HG03039 (cell line): ENCODE data around the gene FPR2.
"Not testable (repeated sequence)": the region's sequence is repeated elsewhere in the genome, so short reads cannot be mapped to it uniquely, and the experiment has no call there.

Experiments used
- ATAC-seq: cut with Tn5 transposase; IDR thresholded peaks from one replicate; pipeline ENCODE4 v1.9.1; 2021; ENCODE audit warnings: mild to moderate bottlenecking, moderate library complexity; ENCODE audit not compliant: unreplicated experiment

The FPR2 gene

DNA sequence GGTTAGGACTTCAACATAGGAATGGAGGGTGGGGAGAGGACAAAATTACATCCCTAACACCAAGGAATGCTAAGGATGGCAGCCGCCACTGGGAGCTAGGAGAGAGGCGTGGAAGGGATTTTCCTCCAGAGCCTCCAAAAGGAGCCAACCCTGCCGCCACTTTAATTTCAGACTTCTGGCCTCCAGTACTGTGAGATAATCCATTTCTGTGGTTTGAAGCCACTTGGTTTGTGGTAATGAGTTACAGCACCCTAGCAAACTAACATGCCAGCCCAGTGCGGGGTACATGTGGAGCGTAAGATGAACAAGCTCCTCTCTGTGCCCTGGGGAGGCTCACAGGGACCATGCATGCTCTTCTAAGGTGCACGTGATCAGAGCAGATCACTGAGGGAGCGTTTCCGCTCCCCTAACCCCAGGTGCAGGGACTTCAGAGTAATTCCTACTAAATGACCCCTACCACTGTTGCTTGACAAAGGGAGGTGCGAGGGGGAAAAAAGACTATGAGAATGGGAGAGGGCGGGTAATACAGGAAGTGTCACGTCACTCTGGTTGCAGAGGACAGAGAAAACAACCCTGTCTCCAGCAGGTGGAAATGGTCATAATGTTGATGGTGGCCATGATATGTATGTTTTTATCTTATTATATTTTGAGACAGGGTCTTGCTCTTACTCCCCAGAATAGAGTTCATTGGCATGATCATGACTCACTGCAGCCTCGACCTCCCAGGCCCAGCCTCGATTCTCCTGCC, 21.3 kb upstream of the FPR2 start:
- ATAC-seq, result no peak

DNA sequence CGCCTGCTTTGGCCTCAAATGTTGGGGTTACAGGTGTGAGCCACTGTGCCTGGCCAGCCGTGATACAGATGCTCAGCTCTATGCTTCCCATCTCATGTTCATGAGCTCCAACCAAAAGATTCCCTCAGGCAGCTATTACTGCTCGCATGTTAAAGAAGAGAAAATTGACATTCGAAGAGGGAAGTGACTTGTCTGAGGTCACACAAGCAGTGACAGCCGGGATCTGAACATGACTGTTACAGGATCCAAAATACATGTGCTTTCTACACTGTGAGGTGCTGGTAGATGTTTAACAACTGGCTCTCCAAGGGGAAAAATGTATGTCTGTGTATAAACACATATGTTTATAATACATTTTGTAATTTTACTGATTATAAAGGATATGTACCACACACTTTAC, 20.6 kb upstream of the FPR2 start:
- ATAC-seq, result no peak

- ATAC-seq, result no peak
These were observed 18.2 kb upstream of the FPR2 start for GRCh38 chr19:51742789-51743188.

GRCh38 chr19:51743405-51743804, 17.6 kb upstream of the FPR2 start:
- ATAC-seq, result no peak

GRCh38 chr19:51746731-51747130, 14.2 kb upstream of the FPR2 start:
- no peak for ATAC-seq

DNA sequence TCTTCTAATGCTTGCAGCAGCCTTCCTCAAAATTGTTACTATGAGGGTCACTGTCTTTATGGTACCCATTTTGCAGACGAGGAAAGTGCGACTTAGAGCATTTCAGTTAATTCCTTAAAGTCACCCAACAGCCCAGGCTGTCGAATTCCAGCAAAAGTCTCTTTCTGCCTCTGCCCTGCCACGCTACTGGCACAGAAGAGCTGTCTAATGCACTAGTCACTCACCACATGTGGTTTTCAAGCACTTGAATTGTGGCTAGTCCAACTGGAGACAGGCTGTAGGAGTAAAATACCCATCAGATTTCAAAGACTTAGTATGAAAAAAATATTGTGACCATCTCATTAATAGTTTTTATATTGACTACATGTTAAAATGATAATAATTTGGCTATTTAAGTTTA, 11.0 kb upstream of the FPR2 start:
- no peak for ATAC-seq

GRCh38 chr19:51750400-51751094, 10.4 kb upstream of the FPR2 start:
- no peak for ATAC-seq

- ATAC-seq, result no peak
These were observed 9.3 kb upstream of the FPR2 start, which contains the start of gene FPR1 for GRCh38 chr19:51751655-51752054. TSS of gene FPR1 (minus strand) at chr19:51751878. CDS start at chr19:51746994, 4,884 bp downstream.

DNA sequence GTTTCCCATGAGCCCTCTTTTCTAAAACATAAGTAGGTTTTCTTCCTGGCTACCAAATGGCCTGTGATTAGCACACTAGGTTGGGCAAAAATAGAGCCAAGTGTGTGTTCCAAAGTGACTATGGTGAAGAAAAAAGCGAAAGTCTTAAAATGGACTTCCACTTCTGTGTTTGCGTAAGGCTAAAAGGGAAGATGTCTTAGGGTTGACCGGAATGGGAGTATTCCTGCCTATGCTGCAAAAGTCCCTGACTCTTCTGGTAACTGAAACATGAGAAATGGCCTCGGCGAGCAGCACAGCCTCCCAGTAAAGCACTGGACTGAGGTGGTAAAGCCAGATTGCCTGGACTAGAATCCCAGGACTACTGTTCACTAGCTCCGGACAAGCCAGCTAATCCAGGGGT, 6.9 kb upstream of the FPR2 start:
- no peak for ATAC-seq

GRCh38 chr19:51754770-51755169, 6.2 kb upstream of the FPR2 start:
- no peak for ATAC-seq

GRCh38 chr19:51755571-51755970, 5.4 kb upstream of the FPR2 start:
- no peak for ATAC-seq

DNA sequence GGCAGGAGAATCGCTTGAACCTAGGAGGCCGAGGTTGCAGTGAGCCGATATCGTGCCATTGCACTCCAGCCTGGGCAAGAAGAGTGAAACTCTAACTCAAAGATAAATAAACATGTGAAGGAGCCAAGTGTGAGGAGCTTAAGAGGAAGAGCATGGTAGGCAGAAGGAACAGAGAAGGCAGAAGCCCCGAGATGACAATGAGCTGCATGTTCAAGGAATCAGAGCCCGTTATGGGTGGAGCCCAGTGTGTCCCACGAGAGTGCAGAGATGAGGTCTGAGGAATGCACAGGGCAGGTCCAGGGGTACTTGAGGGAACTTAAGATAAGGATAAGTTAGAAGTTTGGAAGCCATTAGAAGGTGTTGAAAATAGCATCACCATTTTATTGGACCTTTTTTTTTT, 716 bp downstream of the FPR2 start:
- ATAC-seq, result no peak

- ATAC-seq, result no peak
These were observed 4.1 kb downstream of the FPR2 start for GRCh38 chr19:51765086-51765485.

GRCh38 chr19:51766461-51766860, 5.5 kb downstream of the FPR2 start:
- no peak for ATAC-seq

DNA sequence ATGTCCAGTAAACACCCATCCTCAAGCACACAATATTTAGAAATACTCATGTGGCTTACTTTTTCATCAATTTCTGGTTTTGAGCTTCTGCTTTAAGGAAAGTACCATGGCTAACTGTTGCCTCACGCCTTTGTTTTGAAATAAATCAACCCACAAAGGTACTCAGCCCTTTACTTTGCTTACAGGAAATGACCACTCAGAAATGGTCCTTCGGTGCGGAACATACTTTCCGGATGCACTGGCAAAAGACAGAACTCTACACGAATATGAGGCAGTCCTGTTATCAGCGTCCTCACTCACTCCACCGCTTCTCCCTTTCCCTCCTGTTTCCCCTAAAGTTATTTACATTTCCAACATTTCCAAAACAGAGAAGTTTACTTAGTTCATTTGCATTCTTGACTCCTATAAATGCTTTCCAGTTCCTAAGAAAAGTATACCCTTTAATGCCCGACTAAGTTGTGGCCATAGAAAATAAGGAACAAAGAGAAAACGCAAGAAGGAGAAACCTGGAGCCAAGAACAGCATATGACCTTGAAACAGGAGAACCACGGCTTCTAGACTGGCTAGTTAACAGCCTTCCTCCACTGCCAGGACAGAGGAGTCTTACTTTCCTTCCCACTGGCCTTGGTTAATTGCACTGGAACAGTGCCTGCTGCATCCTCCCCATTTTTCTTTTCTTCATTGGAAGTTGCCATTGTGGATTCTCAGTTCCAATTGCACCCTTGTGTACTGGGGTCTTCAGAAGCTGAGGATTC, 10.6 kb downstream of the FPR2 start:
- ATAC-seq, result no peak

GRCh38 chr19:51772977-51773376, 12.0 kb downstream of the FPR2 start:
- ATAC-seq, result no peak

GRCh38 chr19:51776561-51776960, 15.6 kb downstream of the FPR2 start:
- not testable (repeated sequence) for ATAC-seq

DNA sequence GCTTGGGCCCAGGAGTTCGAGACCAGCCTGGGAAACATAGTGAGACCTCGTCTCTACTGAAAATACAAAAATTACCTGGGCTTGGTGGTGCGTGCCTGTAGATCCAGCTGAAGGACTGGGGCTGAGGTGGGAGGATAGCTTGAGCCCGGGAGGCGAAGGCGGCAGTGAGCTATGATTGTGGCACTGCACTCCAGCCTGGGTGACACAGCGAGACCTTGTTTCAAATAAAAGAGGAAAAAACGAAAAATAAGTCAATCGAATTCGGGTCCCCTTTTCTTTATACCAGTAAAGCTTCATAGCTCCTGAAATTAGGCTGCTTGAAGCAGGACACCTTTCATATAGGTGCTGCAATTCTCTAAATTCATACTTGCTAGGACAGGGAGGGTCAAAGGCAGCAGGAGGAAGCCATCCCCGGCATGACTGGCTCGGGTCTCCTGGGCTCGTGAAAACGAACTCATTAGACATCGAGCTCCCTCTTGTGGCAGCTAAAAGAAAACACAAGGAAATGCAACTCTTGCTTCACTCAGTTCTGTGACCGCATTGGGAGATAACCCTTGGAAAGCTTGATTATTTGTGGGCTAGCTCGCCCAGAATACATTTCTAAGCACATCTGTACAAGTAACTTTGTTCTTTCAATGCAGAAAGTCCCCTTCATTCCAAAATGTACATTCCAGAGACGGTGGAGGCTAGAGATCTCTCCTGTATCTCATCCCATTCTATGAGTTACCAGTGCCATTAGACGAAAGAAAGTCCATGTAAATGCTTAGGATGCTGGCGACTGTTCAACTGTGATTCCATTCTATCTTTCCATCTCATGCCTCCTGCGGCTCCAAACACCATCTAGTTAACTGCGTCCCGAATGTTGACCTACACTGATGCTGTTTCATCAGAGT, 16.8 kb downstream of the FPR2 start:
- ATAC-seq, result no peak

DNA sequence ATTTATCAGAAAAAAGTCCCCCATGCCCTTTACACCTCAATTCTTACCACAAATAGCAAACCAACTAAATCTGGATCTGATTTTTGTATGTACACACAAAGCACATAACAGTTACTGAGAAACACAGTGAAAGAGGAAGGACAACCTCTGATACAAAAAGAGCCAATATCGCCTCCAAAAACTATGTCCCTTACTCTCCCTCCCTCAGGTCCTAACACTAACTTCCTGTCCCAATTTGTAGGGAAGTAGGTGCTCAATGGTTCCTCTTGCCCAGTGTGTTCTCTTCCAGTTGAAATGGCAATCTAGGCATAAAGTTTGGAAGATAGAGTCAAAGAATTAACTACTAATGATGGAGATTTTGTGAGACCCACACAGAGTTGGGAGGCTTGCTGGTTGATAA, 18.2 kb downstream of the FPR2 start:
- ATAC-seq, result no peak

DNA sequence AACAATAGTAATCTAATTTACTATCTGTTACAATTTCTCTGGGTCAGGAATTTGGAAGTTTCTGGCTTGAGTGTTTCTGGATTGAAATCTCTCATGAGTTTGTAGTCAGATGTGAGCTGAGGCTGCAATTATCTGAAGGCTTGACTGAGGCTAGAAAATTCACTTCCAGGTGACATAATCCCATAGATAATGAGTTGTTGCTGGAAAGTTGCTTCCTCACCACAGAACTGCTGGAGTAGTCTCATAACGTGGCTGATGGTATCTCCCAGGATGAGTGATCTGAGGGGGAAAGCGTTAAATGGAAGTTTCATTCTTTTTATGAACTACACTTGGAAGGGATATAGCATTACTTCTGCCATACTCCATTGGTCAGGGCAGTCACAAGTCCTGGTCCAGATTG, 18.7 kb downstream of the FPR2 start:
- no peak for ATAC-seq

DNA sequence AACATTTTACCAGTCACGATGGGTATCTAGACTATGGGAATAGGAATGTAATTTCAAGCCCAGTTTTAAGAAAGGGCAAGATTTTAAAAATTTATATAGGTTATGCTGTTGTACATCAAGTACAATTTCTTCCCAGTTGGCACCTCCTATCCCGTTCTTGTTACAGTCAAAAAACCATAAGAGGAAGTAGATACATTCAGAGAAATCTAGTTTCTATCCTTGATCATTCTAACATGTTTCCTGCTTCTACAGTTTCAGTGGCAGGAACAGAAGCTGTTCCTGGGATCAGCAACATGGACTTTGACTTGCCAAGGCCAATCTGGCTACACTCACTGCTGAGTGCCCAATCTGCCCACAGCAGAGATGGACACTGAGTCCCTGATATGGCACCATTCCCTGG, 19.3 kb downstream of the FPR2 start:
- ATAC-seq, result no peak
